HG02571 (cell line): ENCODE results near the gene ACTL8.

ENCODE experiments used
- ATAC-seq: cut with Tn5 transposase; IDR thresholded peaks from one replicate; pipeline ENCODE4 v1.9.1; 2021; ENCODE audit warnings: mild to moderate bottlenecking, moderate library complexity; ENCODE audit not compliant: unreplicated experiment

ACTL8 gene

GRCh38 chr1:17869815-17870214, 114.7 kb downstream of the ACTL8 start:
- ATAC-seq: no peak

- no peak for ATAC-seq
Measured at GRCh38 chr1:17870679-17871078, 115.5 kb downstream of the ACTL8 start.

GRCh38 chr1:17873007-17873675, 118.0 kb downstream of the ACTL8 start:
- no peak for ATAC-seq

DNA sequence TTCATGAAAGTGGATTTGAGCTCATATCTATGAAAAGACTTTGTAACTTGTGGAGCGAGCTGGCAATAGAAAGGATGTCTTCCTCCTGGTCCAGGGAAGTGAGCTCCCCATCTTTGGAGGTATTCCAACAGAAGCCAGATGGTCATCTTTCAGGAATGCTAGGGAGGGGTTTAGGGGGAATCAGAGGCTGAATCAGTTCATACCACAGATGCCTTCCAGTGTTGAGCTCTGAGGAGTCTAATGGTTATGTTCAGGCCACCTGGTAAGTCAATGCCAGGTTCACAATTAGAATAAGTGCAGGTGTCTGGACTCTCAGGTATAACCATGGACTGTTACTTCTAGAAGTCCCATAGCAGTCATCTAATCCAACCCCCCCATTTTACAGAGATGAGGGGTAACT, 119.1 kb downstream of the ACTL8 start:
- ATAC-seq: no peak

- no peak for ATAC-seq
Measured at GRCh38 chr1:17874710-17875109, 119.6 kb downstream of the ACTL8 start.

GRCh38 chr1:17875171-17875881, 120.2 kb downstream of the ACTL8 start:
- no peak for ATAC-seq

GRCh38 chr1:17875882-17876280, 120.7 kb downstream of the ACTL8 start:
- no peak for ATAC-seq
